HG03558 (cell line): ENCODE measurements around the gene CAPN15.
"Not testable (repeated sequence)": the region's sequence is repeated elsewhere in the genome, so short reads cannot be mapped to it uniquely, and the experiment has no call there.

Experiments
- ATAC-seq: cut with Tn5 transposase; IDR thresholded peaks from one replicate; pipeline ENCODE4 v1.9.1; 2021; ENCODE audit warnings: moderate number of reproducible peaks; ENCODE audit not compliant: unreplicated experiment; ENCODE audit errors: extremely low read depth

The CAPN15 gene

DNA sequence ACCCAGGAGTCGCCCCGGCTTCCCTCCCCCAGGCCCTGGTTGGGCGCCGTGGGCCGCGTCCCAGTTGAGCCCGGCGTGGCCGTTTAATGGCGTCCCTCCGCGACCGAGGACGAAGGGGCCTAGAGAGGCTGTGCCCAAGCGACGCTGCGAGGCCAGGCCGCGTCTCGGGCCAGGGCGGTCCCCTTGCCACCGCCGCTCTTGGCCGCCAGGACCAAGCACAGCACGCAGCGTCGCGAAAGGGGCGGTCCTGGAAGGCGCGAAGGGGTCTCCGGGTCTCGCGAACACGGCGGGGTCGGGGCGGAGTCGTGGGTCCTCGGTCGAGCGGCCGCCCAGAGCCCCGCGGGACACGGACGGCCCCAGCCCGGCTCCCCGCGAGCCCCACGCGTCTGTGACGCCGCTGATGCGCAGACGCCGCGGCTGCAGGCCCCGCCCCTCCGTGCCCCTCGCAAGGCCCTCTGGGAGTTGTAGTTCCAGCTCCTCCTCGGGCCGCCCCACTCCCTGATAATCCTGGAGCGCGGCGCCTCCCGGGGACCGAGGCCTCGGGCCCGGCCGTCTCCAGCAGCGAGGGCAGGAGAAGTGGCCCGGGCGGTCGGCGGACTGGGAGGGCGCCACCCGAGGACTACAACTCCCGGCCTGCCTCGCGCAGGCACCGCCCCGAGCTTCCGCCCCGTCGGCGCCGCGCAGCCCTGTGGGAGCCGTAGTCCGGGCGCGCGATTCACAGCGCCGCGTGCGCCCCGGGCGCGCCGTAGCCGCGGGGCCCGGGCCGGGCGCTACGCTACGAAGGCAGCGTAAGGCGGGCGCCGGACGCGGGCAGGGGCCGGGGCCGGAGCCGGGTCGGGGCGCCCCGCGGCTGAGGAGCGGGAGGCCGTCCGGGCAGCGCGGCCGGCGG is at the start of gene CAPN15:
Gene CAPN15 (plus strand): TSS at position 698 of the 889 bp plus-strand sequence. CDS start 19,127 bp downstream, outside the sequence.
- peak; percentile 42 for ATAC-seq

DNA sequence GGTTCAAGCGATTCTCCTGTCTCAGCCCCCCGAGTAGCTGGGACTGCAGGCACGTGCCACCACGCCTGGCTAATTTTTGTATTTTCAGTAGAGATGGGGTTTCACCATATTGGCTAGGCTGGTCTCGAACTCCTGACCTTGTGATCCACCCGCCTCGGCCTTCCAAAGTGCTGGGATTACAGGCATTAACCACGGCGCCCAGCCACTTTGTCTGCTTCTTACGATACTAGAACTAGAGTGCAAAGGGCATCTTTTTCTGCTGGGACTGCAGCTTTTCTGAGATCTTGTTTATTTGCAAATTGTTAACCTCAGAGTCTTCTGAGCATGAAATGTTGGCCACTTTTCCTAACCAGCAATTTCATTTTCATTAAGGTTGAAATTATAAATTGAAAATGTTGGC is 49.2 kb upstream of the CAPN15 start:
- ATAC-seq = not testable (repeated sequence)

DNA sequence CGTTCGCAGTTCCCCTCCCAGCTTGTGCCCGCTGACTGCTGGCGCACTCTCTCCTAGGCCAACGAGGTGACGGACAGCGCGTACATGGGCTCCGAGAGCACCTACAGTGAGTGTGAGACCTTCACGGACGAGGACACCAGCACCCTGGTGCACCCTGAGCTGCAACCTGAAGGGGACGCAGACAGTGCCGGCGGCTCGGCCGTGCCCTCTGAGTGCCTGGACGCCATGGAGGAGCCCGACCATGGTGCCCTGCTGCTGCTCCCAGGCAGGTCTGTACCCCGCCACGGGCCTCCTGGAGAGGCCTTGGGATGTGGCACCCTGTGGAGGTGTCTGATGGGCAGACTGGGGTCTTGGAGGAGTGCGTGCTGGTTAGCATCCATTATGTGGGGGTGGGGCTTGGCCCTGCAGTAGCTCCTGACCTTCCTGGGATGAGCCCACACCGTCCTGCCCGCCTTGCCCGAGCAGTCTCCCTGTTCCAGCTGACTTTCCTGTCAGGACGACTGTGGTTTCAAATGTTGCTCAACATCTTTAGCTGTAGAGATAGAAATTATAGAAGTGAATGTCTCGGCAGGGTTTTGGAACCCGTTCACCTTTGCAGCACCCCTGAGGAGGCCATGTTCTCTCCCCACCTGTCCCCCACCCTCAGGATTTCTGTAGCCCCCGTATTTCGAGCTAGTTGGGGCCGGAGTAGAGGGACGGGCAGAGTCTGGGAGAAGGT is 44.9 kb upstream of the CAPN15 start:
- no peak for ATAC-seq

DNA sequence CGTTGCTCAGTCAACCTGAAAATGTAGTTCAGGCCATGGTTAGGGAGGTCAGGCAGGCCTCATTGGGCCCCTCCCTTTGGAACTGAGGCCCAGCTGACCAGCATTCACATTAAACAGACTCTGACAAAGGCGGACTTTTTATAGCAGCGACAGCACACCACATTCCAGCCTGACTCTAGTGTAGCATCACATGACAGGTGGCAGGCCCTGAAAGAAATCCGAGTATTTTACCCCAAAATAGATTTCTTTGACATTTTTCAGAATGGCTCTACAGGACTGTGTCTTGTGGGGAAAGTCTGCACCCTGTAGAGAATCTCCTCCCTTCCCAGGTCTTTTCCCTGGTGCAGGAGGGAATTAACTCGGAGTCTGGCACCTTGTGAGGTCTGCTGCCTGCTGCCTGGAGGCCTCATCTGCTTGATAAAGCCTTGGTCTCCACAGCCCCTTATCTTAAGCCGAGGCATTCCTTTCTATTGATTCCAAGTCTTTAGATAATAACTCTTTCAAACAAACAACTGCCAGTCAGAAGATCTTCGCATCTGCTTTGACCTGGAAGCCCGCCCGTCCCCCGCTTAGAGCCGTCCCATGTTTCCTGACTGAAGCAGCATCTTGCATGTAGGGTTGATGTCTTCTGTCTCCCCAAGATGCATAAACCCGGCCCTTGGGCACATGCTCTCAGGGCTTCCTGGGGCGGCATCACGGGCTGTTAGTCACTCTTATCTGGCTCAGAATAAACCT is 44.0 kb upstream of the CAPN15 start:
- no peak for ATAC-seq

DNA sequence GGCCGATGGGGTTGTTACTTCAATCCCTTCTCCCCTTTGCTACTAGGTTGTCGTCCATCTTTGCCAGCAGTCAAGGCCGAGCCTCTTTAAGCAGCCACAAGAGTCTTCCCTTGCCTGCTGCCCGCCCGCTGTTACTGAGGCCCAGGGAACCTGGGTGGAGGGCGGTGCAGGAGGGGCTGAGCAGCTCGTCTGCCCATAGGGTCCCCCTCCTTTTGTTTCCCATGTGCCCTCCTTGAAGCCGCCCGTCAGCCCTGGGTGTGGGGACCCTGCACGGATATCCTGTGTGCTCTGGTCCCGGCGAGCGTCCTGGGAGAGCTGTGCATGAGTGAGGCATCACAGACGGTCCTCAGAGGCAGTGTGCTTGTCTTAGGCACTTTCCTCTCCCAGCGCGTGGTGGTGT is 37.9 kb upstream of the CAPN15 start:
- no peak for ATAC-seq

DNA sequence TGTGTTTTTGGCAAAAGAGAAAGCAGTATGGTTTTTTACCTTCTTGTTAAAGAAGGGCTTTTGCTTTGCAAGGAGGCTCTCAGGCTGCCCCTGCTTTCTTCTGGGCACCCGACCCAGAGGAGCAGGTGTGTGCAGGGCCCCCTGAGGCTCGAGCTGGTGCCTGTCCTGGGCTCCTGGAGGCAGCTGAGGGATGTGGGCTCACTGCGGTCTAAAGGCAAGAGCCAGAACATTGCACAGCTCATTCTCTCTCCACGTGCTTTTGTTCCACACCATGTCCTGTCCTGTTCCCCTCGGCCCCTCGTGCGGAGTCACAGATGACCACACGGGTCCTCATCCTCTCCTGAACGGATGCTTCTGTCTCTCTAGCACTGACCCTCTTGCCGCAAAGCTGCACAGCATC is 36.7 kb upstream of the CAPN15 start:
- ATAC-seq = no peak

DNA sequence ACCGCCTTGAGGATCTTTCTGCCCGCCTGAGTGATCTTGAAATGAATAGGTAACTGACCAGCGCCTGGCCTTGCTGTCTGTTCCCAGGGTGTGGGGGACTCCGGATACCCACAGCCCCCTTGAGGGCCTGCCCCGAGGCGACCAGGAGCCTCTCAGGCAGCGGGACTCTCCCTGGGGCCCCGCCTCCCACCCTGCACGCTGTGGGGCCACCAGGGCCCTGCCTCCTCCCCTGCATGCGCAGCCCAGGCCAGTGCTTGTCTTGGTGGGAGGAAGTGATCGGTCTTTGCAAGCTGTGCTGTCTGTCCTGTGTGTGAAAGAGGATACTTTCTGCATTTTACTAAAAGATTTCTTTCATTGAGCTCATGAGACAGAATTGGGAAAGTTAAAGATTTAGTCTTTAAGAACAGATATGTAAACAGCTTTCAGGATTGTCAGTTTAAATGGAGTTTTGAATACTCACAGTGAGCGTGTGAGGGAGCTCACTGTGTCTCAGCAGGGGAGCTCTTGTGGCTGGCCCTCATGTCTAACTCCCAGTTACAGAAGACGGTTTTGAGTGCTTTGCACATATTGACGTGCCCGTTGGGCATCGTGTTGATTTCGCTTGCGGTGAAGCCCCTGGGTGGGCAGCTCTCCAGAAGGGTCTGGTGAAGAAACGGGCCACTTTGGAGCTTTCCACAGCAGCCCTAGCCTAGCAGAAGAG is 36.1 kb upstream of the CAPN15 start:
- ATAC-seq = no peak

DNA sequence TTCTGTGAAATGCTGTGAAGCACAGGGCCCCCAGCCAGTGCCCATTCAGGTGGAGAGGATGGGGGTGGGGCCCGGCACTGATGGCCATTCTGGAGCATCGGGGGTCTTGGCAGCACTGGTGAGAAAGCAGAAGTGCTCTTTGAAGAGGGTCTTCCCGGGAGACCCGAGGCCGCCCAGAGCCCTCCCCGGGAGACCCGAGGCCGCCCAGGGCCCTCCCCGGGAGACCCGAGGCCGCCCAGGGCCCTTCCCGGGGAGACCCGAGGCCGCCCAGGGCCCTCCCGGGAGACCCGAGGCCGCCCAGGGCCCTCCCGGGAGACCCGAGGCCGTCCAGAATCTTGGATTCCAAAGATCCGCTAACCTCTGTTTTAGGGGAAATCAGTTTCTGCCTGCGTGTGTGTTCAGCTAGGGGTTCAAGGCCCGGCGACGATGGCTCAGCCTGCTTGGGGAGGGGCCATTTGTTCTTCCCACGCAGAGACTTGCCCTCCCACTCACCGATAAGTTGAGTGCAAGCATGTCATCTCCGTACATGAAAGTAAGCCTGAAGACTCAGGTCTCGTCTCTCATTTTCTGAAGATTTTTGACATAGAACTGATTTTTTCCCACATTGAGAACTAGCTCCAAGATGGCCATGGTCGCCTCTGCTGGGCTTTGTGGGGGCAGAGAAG is 35.2 kb upstream of the CAPN15 start:
- ATAC-seq = no peak

DNA sequence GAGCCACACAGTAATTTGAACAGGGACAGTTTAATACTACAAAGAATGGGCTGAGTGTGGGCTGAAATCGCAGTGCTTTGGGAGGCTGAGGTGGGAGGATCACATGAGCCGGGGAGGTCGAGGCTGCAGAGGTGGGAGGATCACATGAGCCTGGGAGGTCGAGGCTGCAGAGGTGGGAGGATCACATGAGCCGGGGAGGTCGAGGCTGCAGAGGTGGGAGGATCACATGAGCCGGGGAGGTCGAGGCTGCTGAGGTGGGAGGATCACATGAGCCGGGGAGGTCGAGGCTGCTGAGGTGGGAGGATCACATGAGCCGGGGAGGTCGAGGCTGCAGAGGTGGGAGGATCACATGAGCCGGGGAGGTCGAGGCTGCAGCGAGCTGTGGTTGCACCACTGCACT is 32.8 kb upstream of the CAPN15 start:
- ATAC-seq = not testable (repeated sequence)

DNA sequence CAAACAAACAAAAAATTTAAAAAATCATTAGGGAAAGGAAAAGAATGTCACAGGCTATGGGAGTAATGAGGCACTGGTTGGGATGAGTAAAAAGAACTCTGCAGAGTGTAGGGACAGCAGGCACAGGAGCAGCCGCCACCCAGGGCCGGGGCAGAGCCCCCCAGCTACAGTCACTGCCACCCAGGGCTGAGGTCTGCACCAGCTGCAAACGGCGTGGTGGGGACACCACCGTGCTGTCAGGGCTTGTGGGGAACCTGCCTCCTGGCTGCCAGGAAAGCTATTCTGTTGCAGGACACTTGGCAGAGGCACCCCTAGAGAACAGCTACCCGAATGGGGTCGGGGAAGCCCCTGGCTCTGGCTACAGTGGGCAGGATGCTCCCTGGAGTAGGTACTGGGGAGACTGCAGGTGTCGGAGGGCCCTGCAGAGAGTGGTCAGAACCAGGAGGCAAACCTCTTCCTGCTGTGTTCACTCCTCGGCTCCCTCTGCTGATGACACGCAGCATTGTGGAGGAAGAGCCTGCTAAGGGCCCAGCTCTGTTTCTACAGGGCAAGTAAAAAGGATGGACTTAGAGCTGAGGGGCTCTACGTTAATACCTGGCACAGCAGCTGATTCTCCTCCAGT is 32.3 kb upstream of the CAPN15 start:
- ATAC-seq = no peak

DNA sequence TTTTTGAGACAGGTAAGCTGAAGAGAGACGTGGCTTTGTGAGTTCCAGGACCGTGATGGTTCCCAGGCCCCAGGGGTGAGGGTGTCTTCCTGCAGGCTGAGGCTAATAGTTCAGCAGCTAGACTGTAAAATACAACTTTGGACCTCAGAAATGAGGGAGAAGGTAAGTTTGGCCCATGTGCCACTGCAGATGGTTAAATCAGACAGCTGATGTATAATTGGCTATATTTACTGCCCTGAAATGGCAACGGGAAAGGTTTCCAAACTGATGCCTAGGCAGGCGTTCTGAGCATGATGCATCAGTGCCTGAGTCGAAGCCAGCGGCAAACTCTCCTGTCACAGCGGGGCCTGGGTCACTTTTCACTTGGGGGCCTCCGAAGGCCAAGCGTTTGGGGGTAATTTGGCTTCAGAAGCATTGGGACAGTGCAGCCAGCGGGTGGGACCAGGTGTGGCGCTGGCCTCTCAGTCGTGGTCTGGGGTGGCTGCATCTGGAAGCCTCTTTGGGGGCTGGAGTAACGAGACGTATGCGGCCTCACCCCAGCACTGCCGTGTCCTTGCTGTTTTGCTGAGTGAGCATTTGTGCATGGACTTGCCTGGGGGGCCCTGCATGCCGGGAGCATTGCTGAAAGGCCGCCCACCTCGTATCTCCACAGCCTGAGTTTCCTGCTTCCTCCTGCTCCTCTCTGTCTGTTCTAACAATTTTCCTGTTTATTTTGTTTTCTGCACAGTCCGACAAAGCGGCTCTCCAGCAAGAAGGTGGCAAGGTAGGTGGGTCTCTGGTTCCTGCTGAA is 31.2 kb upstream of the CAPN15 start:
- no peak for ATAC-seq

DNA sequence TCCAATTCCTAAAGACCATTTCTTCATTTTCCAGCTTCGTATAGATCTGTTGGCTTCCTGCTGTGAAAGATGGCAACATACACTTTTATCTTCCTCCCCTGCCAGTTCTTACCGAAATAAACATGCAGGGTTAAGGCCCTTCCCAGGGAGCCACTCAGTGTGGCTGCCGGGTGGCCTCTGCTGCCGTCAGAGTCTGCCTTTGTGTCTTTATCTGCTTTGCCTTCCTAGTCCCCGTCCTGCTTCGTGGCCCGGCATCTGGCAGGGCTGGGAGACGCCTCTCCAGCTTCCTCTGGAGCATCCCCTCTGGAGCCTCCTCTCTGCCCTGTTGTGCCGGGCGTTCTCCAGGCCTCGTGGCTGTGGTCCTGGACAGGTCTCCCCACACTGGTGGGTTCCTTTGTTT is 30.3 kb upstream of the CAPN15 start:
- ATAC-seq = no peak

DNA sequence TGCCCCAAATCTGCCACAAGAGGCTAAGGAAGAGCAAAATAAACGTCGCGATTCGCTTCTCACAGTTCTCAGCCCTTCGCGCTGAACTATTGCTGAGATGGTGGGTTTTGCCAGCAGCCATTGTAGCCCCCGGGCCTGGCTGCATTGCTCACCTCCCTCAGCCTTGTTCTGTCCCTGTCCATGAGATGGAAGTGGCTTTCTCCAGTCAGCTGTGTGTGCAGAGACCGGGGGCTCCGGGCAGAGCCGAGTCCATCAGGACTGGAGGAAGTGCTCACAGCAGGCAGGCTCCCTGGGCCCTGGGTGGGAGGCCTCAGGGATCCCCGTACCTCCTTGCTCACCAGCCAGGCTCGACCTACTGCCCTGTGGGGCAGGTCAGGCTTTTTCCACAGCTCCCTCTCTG is 27.6 kb upstream of the CAPN15 start:
- no peak for ATAC-seq

DNA sequence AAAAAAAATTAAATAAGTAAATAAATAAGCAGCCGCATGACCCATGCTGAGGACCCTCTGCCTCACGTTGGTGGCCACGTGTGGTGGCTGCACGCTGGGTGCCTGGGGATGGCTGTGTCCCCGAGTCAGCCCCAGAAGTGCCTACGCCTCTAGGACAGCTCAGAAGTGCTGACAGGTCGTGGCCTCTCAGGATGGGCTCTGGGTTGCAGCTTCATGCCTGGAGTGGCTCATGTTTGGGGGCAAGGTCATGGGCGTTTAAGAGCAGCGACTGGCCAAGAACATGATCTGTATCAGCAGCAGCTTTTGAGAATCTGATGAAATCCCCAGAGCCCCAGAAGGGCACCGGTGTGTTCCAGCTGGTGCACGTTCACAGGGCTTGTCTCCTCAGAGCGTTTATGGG is 26.8 kb upstream of the CAPN15 start:
- ATAC-seq = no peak

DNA sequence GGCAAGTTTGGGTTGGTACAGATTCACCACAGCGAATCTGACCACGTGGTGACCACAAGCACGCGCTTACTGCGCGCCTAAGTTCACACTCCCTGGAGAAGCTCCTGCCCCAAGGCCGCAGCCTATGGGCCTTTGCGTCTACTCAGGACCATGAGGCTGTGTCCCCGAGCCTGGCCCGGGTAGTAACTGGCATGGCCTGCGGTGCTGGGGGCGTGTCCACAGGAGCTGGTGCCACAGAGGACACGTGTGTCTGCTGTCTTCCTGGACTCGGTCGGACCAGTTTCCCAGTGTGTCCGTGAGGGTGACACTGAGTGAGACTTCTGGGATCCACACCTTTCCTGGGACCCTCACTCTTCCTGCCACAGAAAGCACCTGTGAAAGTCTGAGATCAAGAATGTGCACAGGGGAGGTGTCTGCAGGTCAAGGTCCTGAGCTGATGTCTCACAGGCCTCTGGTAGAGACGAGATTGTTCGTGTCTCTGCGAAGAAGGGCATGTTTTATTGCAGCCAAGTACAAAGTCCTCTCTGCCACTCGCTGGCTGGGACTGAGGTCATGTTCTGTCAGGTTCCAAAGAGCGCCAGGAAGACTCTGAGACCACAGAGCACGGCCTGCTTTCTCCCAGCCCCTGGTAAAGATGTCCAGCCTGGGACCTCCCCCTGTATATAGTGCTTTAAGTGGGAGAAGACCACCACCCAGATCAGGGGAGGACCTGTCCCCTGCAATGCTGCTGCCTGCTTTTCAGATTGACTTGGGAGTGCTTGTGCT is 25.2 kb upstream of the CAPN15 start:
- no peak for ATAC-seq

DNA sequence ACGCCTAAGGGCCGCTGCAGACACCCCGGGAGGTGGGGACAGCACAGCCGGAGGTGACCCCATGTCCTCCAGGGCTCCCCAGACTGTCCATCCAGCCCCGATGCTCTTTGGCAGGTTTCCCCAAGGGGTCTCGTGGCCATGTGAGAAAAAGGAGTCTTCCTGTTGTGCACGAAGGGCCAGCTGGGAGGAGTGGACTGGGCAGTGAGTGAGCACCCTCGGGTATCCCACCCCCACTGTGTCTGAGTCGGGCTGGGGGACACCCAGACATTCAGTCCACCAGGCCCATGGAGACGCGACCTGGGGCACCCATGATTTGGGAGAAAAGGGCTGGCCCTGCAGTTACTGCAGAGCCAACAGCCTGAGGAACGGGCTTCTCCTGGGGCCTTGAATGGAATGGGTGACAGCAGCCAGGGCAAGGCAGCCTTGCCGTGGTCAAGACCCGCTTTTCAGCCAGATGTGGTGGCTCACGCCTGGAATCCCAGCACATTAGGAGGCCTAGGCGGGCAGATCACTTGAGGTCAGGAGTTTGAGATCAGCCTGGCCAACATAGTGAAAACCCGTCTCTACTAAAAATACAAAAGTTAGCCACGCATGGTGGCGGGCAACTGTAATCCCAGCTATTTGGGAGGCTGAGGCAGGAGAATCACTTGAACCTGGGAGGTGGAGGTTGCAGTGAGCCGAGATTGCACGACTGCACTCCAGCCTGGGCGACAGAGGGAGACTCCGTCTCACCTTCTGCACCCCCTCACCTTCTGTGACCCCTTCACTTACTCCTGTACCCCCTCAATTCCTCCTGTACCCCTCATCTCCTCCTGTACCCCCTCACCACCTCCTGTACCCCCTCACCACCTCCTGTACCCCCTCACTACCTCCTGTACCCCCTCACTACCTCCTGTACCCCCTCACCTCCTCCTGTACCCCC is 24.1 kb upstream of the CAPN15 start:
- ATAC-seq = no peak
